HUDEP-2 (cell line): ENCODE data around the gene DCX.

Source experiments
- DNase-seq, 76 experiments: peaks; one replicate each; lab custom pipeline; 2025; ENCODE audit not compliant: unreplicated experiment in 76 of 76; lab: John Stamatoyannopoulos, UW

The DCX gene

GRCh38 chrX:111319451-111319850, 92.5 kb downstream of the DCX start:
- DNase-seq = no peak

GRCh38 chrX:111318901-111319300, 93.1 kb downstream of the DCX start:
- no peak for DNase-seq

GRCh38 chrX:111309083-111309482, 102.9 kb downstream of the DCX start:
- no peak for DNase-seq

GRCh38 chrX:111308039-111308438, 104.0 kb downstream of the DCX start:
- no peak for DNase-seq

- no peak for DNase-seq
Measured at GRCh38 chrX:111302284-111302683, 109.7 kb downstream of the DCX start.

GRCh38 chrX:111288841-111289240, 123.2 kb downstream of the DCX start:
- no peak for DNase-seq

- DNase-seq = no peak
Measured at GRCh38 chrX:111284631-111285293, 127.2 kb downstream of the DCX start.

- DNase-seq = no peak
Measured at GRCh38 chrX:111283446-111283845, 128.5 kb downstream of the DCX start.

GRCh38 chrX:111282991-111283390, 129.0 kb downstream of the DCX start:
- no peak for DNase-seq

GRCh38 chrX:111282139-111282538, 129.9 kb downstream of the DCX start:
- DNase-seq = no peak

- no peak for DNase-seq
Measured at GRCh38 chrX:111270339-111270738, 141.7 kb downstream of the DCX start, which contains the start of gene CAPN6. TSS of gene CAPN6 (minus strand) at chrX:111270483. CDS start at chrX:111263936, 6,547 bp downstream.

GRCh38 chrX:111268506-111268905, 143.5 kb downstream of the DCX start:
- no peak for DNase-seq

- no peak for DNase-seq
Measured at GRCh38 chrX:111265486-111265885, 146.5 kb downstream of the DCX start.

- DNase-seq = no peak
Measured at GRCh38 chrX:111264385-111264784, 147.6 kb downstream of the DCX start.

GRCh38 chrX:111262086-111262485, 149.9 kb downstream of the DCX start:
- no peak for DNase-seq

- no peak for DNase-seq
Measured at GRCh38 chrX:111260451-111260850, 151.5 kb downstream of the DCX start.

GRCh38 chrX:111259559-111259958, 152.4 kb downstream of the DCX start:
- DNase-seq = no peak

- DNase-seq = no peak
Measured at GRCh38 chrX:111257733-111258132, 154.3 kb downstream of the DCX start.

GRCh38 chrX:111254896-111255693, 156.9 kb downstream of the DCX start:
- no peak for DNase-seq

- DNase-seq = peak in 1 of 76 experiments; percentile 0
Measured at GRCh38 chrX:111244235-111244750, 167.7 kb downstream of the DCX start.
